ENCODE results near the gene C1orf94.

C1orf94 gene

GRCh38 chr1:34176830-34177603 is at the start of gene C1orf94:
TSS of gene C1orf94 (plus strand) at chr1:34176907. CDS start at chr1:34177790, 883 bp downstream.
- no peak for TF ChIP-seq CTCF (IDR thresholded peaks at IDR 0.05; ENCODE audit: low read length, missing control alignments)
- H3K4me3 ChIP-seq (replicated peaks; ENCODE audit: low read depth, low read length): no peak within 1 kb of the TSS
- DNase-seq (ENCODE audit: low read depth): no peak

DNA sequence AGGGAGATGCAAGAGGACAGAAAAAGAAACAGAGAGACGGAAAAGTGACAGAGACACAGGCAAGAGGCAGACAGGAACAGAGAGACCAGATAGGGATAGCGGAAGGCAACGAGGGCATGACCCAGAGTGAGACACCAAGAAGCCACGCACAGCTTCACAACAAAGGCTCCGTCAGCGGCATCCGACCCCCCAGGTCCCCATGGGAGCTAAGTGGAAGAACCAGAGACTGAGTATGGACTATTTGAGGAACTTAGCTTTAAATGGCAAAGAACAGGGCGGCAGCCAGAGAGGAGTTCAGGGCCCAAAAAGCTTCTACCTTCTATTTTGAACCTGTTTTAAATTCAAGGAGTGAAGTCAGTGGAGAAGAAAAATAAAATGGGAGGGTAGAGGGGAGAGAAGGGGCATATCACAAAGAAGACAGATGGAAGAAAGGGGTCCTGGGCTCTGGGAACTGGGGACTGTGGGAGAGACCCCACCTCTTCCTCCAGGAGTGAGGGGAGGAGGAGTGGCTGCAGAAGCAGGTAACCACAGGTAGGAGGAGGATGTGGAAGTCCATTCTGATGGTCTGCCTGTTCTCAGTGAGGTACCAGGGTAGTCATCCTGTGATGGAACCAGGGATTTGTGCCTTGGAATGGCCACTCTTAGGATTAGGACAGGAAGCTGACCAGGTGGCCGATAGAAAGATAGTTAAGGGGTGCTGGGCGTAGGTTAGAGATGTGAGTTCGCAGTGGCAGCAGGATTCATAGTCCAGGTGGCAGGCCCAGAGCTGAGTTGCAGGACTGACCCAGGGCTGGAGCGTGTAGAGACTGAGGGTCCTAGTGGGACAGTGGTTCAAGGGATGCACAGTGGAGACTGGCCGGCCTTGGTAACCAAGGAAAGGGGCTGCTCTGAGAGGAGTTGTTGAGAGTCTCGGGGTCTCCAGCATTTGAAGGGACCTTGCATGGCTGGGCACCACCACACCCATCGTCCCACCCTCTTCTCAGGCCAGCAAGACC is 49.4 kb upstream of the C1orf94 start:
- no peak for TF ChIP-seq CTCF (IDR thresholded peaks at IDR 0.05; ENCODE audit: low read length, missing control alignments)
- H3K4me3 ChIP-seq (replicated peaks; ENCODE audit: low read depth, low read length): no peak overlapping the region
- DNase-seq (ENCODE audit: low read depth): no peak

- no peak for DNase-seq (ENCODE audit: low read depth)
- H3K4me3 ChIP-seq (replicated peaks; ENCODE audit: low read depth, low read length): no peak overlapping the region
- TF ChIP-seq CTCF (IDR thresholded peaks at IDR 0.05; ENCODE audit: low read length, missing control alignments): no peak
These were observed 48.4 kb upstream of the C1orf94 start for GRCh38 chr1:34128186-34128889.

DNA sequence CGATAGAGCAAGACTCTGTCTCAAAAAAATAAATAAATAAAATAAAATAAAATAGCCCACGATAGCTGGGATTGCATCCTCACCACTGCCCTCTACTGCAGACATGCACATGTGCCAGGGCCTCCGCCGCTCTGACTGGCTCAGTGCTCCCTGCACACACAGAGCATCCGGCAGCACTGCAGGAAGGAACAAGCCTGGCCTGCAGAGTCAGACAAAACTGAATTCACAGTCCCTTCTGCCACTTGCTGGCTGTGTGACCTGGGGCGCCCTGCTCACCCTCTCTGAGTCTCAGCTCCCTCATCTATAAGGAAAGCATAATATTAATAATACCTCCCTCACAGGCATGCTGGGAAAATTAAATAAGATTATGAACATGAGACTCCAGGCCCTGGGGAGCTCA is 47.1 kb upstream of the C1orf94 start:
- DNase-seq (ENCODE audit: low read depth): no peak
- TF ChIP-seq CTCF (IDR thresholded peaks at IDR 0.05; ENCODE audit: low read length, missing control alignments): no peak
- no peak overlapping the region for H3K4me3 ChIP-seq (replicated peaks; ENCODE audit: low read depth, low read length)

- no peak for TF ChIP-seq CTCF (IDR thresholded peaks at IDR 0.05; ENCODE audit: low read length, missing control alignments)
- no peak for DNase-seq (ENCODE audit: low read depth)
- no peak overlapping the region for H3K4me3 ChIP-seq (replicated peaks; ENCODE audit: low read depth, low read length)
These were observed 46.4 kb upstream of the C1orf94 start for GRCh38 chr1:34130306-34130705.

DNA sequence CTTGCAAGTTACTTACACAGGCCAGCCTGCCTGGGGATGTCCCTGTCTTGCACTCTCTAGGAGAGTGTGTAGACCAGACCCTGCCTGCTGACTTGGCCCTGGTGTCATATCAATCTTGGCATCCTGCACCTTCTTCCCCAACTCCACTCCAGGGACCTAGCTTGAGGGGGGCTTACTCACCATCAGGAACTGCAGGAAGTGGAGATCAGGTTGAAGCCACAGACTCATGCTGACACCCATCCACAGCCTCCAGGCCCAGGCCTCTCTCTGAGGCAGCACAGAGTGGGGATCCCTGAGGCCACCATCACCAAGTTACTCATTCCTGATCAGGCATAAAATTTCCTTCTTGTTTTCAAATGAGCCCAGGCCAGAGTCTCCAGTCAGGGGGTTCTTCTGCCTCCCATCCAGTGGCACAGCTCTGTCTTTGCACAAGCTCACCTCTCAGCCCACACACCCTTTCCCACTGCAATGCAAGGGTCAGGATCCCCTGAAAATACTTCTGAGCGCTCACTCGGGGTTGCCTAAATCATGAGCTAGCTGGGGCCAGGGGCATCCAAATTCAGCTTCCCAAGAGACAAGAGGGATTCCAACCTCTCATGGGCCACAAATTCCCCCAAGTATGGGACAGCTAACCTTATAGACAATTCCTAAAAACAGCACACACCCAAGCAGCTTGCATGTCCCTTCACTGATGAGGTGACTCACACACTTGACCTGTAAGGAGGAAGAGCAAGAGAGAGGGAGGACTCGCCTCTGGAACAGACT is 45.1 kb upstream of the C1orf94 start:
- no peak for TF ChIP-seq CTCF (IDR thresholded peaks at IDR 0.05; ENCODE audit: low read length, missing control alignments)
- no peak for DNase-seq (ENCODE audit: low read depth)
- no peak overlapping the region for H3K4me3 ChIP-seq (replicated peaks; ENCODE audit: low read depth, low read length)

All from fibroblast of pulmonary artery (primary cell).